GM12892 (cell line): Measurements from ENCODE around the gene ADGRL1.
"Not testable (repeated sequence)": the region's sequence is repeated elsewhere in the genome, so short reads cannot be mapped to it uniquely, and the experiment has no call there.

Source experiments
- POLR2AphosphoS5 ChIP-seq: IDR thresholded peaks from 2 replicates; pipeline ENCODE4 v1.6.1; 2011; ENCODE audit warnings: low read depth, low read length, control low read depth
- TAF1 ChIP-seq: IDR thresholded peaks from 2 replicates; pipeline ENCODE4 v1.6.1; 2011; ENCODE audit warnings: low read depth, mild to moderate bottlenecking, control low read depth, low read length, borderline replicate concordance

DNA sequence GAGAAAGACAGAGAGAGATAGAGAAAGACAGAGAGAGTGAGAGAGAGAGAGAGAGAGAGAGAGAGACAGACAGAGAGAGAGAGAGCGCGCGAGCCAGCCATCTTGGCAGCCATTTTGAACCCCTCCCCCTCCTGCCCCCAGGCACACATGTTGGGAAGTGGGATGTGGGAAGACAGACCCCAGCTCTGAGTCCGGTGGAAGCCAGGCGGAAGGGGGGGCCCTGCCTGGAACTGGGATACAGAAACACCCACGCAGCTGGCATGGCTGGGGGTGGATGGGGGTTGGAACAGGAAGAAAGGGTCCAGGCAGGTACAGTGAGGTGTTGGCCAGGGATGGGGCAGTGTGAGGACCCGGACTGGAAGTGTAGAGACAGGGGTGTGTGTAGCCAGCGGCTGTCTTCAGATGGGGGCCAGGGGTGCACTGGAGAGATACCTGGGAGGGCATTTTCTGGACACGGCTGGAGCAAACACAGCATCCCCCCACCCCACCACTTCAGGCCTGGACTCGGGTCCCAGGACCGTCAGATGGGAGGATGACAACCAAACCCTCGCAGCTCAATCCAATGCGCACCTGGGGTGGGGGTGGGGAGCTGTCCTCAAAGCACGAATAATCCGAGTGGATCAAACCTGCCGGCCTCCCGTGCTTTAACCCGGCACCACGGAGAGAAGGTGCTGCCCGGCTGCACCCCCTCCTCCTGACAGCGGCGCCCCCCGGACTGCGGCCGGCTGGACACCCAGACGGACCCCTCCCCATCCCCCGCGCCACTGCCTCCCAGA, 1.1 kb downstream of the ADGRL1 start:
- not testable (repeated sequence) for TF ChIP-seq POLR2AphosphoS5, TAF1
